OCI-LY7 (cell line): ENCODE data around the gene PRX.

Experiments used
- EZH2phosphoT487 ChIP-seq: fragments of 200-600 bp; sonication (generic); IDR thresholded peaks from 2 replicates; pipeline ENCODE4 v1.6.1; 2018; ENCODE audit warnings: low read depth, borderline replicate concordance, mild to moderate bottlenecking, mixed run types, antibody characterized with exemption, low read length, moderate library complexity, mixed read lengths
- TF ChIP-seq, protein P1 (sequence below): fragments of 200-600 bp; sonication (generic); conservative IDR thresholded peaks from 2 replicates; pipeline ENCODE4 v1.5.1; 2014; ENCODE audit warnings: mild to moderate bottlenecking, antibody characterized with exemption, low read length, moderate library complexity, mixed read lengths

DNA sequence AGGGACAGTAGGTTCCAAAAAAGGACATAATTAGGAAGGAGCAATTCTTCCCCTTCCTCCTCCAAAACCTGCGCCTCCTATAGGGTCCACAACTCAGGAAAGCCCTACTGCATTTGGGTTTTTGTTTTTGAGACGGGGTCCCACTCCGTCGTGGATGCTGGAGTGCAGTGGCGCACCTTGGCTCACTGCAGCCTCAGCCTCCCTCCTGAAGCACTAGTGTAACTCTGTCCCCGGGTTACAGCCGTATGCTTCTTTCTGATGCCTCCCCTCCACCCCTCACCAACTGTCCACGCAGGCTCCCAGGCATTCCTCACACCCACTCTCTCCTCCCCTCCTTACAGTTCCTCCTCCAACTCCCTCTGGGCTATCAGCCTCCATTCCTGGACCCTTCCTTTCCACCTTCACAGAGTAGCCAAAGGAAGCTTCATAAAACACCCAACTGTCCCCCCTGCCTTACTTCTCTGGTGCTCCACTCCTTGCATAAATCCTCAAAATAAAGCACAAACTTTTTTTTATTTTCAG, 33.1 kb upstream of the PRX start:
- TF ChIP-seq, protein P1, sequence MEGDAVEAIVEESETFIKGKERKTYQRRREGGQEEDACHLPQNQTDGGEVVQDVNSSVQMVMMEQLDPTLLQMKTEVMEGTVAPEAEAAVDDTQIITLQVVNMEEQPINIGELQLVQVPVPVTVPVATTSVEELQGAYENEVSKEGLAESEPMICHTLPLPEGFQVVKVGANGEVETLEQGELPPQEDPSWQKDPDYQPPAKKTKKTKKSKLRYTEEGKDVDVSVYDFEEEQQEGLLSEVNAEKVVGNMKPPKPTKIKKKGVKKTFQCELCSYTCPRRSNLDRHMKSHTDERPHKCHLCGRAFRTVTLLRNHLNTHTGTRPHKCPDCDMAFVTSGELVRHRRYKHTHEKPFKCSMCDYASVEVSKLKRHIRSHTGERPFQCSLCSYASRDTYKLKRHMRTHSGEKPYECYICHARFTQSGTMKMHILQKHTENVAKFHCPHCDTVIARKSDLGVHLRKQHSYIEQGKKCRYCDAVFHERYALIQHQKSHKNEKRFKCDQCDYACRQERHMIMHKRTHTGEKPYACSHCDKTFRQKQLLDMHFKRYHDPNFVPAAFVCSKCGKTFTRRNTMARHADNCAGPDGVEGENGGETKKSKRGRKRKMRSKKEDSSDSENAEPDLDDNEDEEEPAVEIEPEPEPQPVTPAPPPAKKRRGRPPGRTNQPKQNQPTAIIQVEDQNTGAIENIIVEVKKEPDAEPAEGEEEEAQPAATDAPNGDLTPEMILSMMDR: no peak
- no peak for TF ChIP-seq EZH2phosphoT487
